Osteocyte (in vitro differentiated cells): ENCODE data around the gene DPCD. TPM values are rescaled to one million over a fixed set of nuclear protein-coding genes. Genes with fewer than 3 reads are reported as not detected.
"Not testable (repeated sequence)": the region's sequence is repeated elsewhere in the genome, so short reads cannot be mapped to it uniquely, and the experiment has no call there.

Experiments
- DNase-seq: peaks from one replicate; pipeline ENCODE4 v3.0.0; 2021; ENCODE audit warnings: mixed read lengths; ENCODE audit not compliant: unreplicated experiment; ENCODE audit errors: extremely low spot score
- H3K27ac Mint-ChIP-seq: one replicate; pipeline ENCODE4 v1.8.0; 2021; ENCODE audit warnings: mild to moderate bottlenecking, mixed read lengths; ENCODE audit not compliant: unreplicated experiment
- H3K27me3 Mint-ChIP-seq: one replicate; pipeline ENCODE4 v1.8.0; 2021; ENCODE audit warnings: mixed read lengths; ENCODE audit not compliant: unreplicated experiment
- H3K36me3 Mint-ChIP-seq: one replicate; pipeline ENCODE4 v1.8.0; 2021; ENCODE audit warnings: mixed read lengths; ENCODE audit not compliant: unreplicated experiment
- H3K4me1 Mint-ChIP-seq: one replicate; pipeline ENCODE4 v1.8.0; 2021; ENCODE audit warnings: mixed read lengths; ENCODE audit not compliant: unreplicated experiment
- H3K4me3 Mint-ChIP-seq: one replicate; pipeline ENCODE4 v1.8.0; 2021; ENCODE audit warnings: mild to moderate bottlenecking, moderate library complexity, mixed read lengths; ENCODE audit not compliant: unreplicated experiment
- H3K9me3 Mint-ChIP-seq: one replicate; pipeline ENCODE4 v1.8.0; 2021; ENCODE audit warnings: mixed read lengths; ENCODE audit not compliant: unreplicated experiment
- total RNA-seq: library from RNA; stranded (reverse); gene quantifications from 2 replicates; pipeline ENCODE4 v1.2.1, GENCODE V29; 2021
- TF ChIP-seq, protein P1 (sequence below): fragments of 200-600 bp; sonication (generic); IDR thresholded peaks from 2 replicates; pipeline ENCODE4 v1.5.0; 2021; ENCODE audit warnings: antibody characterized with exemption, mild to moderate bottlenecking, moderate library complexity

Gene DPCD
- total RNA-seq, 1 donor from 2014 or later: 15.3 TPM

DNA sequence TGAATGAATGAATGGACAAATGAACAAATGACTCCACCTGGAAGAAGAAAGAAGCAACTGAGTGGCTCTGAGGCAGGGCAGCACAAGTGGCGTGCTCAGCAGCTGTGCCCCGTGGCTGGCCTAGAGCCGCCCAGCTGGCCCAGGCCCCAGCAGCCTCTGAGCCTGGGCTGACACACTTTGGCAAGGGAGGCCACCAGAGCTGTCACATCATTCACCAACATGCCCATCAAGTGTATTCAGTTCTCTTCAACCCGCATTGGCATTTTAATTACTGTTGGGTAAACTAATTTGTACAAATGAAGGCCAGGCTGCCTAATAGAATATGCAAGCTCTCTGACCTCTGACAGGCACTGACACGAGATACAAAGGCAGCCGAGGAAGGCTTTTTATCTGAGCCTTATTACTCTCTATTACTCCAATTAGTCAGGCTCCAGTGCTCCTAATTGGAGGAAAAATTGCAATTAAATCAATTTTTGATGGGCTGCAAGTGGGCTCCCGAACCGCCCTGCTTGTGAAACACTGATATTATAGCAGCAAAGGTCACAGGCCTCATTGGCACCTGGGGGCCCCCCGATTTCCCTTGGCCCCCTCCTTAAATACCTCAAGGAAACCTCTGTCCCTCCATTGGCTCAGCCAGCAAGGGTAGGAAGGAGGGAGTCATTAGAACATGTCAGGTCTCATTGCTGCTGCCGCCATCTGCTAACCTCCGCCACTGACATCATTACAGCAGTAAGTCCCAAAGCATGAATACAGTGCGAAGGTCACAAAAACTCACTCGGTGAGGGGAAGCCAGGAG, 41.9 kb downstream of the DPCD start:
- TF ChIP-seq, protein P1, sequence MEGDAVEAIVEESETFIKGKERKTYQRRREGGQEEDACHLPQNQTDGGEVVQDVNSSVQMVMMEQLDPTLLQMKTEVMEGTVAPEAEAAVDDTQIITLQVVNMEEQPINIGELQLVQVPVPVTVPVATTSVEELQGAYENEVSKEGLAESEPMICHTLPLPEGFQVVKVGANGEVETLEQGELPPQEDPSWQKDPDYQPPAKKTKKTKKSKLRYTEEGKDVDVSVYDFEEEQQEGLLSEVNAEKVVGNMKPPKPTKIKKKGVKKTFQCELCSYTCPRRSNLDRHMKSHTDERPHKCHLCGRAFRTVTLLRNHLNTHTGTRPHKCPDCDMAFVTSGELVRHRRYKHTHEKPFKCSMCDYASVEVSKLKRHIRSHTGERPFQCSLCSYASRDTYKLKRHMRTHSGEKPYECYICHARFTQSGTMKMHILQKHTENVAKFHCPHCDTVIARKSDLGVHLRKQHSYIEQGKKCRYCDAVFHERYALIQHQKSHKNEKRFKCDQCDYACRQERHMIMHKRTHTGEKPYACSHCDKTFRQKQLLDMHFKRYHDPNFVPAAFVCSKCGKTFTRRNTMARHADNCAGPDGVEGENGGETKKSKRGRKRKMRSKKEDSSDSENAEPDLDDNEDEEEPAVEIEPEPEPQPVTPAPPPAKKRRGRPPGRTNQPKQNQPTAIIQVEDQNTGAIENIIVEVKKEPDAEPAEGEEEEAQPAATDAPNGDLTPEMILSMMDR: no peak
- Mint-ChIP-seq H3K4me1 (no peaks in the 10 kb centered on the region), H3K27ac (no peak overlapping the region), H3K27me3 (no peaks in the 10 kb centered on the region), H3K36me3 (peaks cover 6% of the 10 kb centered on the region), H3K9me3 (no peaks in the 10 kb centered on the region), H3K4me3 (no peak overlapping the region)
- DNase-seq: no peak

DNA sequence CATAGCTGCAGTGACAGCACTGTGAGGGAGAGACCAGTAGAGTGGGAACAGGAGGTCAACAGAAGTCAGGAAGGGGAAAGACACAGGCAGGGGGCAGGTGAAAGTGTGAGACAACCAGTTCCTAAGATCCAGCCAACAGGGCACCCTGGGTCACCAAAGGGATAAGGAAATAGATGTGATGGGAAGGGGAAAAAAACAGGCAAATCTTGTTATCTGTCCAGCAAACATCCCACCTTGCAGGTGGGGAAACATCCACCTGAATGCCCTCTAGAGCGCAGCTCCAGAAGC, 42.5 kb downstream of the DPCD start:
- peaks cover 6% of the 10 kb centered on the region for H3K36me3 Mint-ChIP-seq
- H3K27ac Mint-ChIP-seq: no peak overlapping the region
- H3K9me3 Mint-ChIP-seq: no peaks in the 10 kb centered on the region
- no peak overlapping the region for H3K4me3 Mint-ChIP-seq
- no peak for DNase-seq
- H3K27me3 Mint-ChIP-seq: no peaks in the 10 kb centered on the region
- H3K4me1 Mint-ChIP-seq: no peaks in the 10 kb centered on the region
- TF ChIP-seq, protein P1: no peak

DNA sequence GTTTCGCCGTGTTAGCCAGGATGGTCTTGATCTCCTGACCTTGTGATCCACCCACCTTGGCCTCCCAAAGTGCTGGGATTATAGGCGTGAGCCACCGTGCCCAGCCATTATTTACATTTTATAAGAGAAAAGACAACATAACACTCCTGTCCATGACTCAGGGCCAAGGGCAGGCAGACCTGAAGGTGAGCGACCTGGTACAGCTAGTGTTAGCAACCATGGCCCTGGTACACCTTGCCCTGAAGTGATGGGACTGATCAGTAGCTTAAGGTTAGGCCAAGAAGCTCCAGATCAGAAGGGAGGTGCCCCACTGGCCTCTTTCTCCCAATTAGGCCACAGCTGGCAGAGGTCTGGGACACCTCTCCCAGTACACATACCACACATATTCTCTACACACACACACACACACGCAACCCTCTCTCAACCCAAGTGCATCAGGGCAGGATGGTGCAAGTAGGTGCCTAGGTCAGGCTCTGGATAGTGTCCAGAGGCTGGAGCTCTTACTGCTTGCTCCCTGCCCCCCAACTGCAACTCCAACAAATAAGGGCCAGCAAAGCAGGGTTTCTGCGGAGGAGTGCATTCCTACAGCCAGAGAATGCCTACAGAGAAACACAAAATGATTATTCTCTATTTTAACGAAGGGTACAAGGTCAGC, 43.8 kb downstream of the DPCD start:
- TF ChIP-seq, protein P1: no peak
- Mint-ChIP-seq H3K4me3 (no peak overlapping the region), H3K27ac (no peak overlapping the region), H3K4me1 (no peaks in the 10 kb centered on the region), H3K36me3 (peaks cover 11% of the 10 kb centered on the region), H3K9me3 (no peaks in the 10 kb centered on the region), H3K27me3 (no peaks in the 10 kb centered on the region)
- DNase-seq: no peak

DNA sequence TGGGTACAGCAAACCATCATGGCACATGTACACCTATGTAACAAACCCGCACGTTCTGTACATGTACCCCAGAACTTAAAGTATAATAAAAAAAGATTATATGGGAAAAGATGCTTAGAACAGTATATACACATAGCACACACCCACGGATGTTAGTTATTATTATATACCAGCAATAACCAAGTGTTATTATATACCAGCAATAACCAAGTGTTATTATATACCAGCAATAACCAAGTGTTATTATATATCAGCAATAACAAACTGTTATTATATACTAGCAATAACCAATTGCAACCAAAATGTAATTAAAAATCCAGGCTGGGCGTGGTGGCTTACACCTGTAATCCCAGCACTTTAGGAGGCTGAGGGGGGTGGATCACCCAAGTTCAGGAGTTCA, 45.4 kb downstream of the DPCD start:
- peaks cover 18% of the 10 kb centered on the region for H3K36me3 Mint-ChIP-seq
- H3K4me1 Mint-ChIP-seq, H3K27me3 Mint-ChIP-seq: not testable (repeated sequence)

DNA sequence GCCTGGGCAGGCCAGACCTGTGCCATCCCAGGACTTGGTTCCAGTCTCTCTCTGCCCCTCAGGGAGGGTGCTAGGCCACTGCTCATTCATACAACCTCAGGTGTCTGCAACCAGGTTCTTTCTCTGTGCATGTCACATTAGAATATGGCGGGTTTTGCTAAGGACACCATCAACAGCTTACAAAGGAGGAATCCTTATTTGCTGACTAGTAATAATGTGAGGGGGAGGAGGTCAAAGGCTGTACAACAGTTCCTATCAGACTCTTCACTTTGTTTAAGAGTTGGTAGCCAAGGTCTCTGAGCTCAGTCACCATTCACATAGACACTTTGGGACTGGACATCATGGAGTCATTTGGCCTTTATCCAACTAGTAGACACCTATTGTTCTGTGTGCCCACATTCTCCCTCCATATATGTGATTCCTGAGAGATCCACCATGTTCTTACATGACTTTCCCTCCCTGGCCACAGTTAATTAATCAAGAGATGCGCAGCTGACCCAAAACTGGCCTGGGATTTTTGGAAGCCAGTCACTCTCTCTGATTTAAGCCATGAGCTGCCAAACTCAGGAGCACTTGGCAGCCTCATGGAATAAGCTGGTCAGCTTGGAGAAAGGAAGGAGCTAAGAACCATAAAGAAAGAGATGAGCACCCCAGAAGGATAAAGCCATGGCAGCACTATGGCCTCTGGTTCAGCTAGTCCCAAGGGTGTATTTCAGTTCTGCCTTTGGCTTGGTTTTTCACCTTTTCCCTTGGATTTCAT, 51.2 kb downstream of the DPCD start:
- no peak for DNase-seq
- Mint-ChIP-seq H3K9me3 (no peaks in the 10 kb centered on the region), H3K36me3 (peaks cover 23% of the 10 kb centered on the region), H3K4me1 (no peaks in the 10 kb centered on the region), H3K4me3 (no peak overlapping the region), H3K27me3 (no peaks in the 10 kb centered on the region), H3K27ac (no peak overlapping the region)
- TF ChIP-seq, protein P1: no peak

More for the DNA sequence above, 45.4 kb downstream of the DPCD start:
- not testable (repeated sequence) for H3K9me3 Mint-ChIP-seq, DNase-seq, H3K4me3 Mint-ChIP-seq, H3K27ac Mint-ChIP-seq
